SK-N-MC (cell line): ENCODE results near the gene PPP1CC.
"Not testable (repeated sequence)": the region's sequence is repeated elsewhere in the genome, so short reads cannot be mapped to it uniquely, and the experiment has no call there.

ENCODE experiments used
- EZH2 ChIP-seq: fragments of 200-600 bp; sonication (generic); IDR thresholded peaks from one replicate; pipeline ENCODE4 v1.6.1; 2017; ENCODE audit warnings: antibody characterized with exemption
- POLR2AphosphoS5 ChIP-seq: IDR thresholded peaks from 2 replicates; pipeline ENCODE4 v1.6.1; 2012; ENCODE audit warnings: mild to moderate bottlenecking, low read depth, low read length, borderline replicate concordance

GRCh38 chr12:110737016-110737415, 5.7 kb downstream of the PPP1CC start:
- not testable (repeated sequence) for TF ChIP-seq EZH2, POLR2AphosphoS5
